GM21825 (cell line): ENCODE results near the gene RLBP1.
A peak's percentile ranks its signal among the peaks of the same experiment; 100 is the strongest.

ENCODE experiments used
- ATAC-seq: cut with Tn5 transposase; IDR thresholded peaks from one replicate; pipeline ENCODE4 v1.9.1; 2021; ENCODE audit warnings: mild to moderate bottlenecking, moderate library complexity; ENCODE audit not compliant: unreplicated experiment

RLBP1 gene

DNA sequence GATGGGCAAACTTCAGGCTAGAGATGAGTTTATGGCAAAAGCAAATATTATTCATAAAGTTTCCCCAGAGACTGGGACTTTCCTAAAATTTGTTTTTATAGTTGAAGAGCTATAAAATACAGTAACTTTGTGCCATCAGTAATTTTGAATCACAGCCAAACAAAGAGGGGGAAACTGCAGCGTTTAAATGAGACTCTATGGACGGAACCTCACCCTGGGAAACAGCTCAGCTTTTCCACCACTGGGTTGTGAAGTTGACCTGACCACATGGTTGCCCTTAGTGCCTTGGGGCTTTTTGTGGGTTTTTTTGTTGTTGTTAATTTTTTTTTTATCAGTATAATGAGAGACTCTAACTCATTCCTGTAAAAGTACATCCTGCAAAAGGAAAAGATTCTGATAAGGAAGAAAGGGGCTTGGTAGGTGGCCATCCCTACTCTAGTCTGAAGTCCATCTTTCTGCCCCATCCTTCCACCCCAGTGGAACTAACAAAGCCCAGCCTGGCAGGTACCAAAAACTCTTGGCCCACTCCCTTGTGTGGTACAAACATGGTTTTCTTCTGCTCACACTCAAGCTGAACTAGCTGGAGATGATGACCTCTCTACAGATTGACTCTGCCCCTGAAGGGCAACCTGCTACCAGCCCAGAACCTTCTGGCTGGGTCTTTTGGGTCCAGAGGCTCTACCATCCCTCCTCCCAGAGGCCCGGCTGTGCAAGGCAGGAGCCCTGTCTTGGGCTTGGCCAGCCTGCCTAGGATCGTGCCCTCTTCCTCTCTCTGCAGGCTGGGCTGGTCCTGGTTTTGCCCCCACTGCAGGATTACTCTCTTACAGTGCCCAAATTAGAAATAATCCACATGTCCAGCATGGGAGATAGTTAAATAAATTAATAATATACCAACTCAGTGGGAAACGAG lies 41.2 kb downstream of the RLBP1 start:
- no peak for ATAC-seq

DNA sequence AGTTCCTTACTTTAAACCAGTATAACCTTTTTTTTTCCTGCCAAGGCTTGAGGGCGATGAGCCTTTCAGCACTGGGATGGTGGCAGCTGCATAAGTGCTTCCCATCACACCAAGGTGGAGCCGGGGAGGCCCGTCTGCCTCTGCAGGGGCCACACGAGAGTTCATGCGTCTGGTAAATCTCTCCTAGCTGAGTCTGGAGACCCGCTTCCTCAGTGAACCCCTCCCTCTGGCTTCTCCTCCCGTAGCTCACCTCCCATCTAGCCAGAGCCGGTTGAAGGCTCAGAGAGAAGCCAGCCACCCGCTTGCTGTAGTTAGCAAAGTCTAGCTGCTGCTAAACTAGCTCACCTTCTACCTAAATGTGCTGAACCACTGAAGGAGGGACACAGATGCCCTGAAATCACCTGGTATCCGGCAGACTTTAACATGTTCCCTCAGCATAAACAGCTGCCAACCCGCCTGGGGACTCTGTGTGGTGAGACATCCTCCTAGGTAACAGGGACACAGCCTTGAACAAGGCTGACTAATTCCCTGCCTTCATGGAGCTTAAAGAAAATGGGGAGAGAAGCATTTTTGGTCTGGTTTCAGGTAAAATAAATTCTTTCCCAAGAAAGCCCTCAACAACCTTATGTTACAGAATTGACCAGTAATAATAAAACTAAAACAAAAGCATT lies 42.9 kb downstream of the RLBP1 start:
- no peak for ATAC-seq

DNA sequence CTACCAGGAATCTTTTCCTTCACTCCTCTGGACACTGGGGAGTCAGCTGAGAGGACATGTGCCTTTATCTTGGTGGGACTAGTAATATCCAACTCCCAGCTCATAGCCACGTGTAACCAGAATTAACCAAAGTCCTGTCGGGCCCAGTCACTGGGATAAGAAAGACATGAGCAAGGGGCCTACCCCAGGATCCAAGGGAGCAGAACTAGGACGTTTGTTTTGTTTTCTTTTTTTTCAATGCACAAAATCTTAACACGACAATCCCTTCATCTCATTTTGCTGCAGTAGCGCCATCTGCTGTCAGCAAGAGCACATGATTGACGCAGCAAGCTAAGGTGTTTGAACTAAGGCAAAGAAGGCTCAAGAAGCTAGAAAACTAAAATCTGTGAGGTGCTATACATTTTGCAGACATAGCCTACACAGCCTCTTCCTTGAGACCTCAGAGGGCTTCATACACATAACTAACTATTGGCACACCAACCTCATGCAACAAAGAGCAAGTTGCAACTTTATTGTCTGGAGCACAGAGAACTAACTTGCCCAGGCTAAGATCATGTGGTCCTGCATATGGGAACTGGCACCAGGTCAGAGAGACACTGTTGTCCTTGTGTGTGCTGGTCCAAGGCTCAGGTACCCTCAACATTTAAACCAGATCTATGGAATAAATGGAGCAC lies 43.6 kb downstream of the RLBP1 start:
- ATAC-seq, result no peak

DNA sequence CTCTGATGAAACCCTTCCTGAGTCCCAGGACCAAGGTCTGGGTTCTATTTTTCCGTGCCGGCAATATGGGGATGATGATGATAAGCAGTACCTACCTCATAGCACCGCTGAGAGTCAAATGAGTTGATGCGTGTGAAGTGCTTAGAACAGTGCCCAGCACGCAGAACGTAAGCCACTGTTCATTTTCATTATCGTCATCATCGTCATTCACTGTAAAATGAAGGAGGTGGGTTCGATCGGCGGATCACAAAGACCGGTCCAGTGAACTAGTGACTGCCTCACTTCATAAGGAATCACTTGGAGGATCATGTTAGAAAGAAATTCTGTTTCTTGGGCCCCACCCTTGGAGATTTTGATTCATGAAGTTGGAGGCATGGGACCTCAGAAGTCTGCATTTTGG lies 44.3 kb downstream of the RLBP1 start:
- ATAC-seq, result no peak

DNA sequence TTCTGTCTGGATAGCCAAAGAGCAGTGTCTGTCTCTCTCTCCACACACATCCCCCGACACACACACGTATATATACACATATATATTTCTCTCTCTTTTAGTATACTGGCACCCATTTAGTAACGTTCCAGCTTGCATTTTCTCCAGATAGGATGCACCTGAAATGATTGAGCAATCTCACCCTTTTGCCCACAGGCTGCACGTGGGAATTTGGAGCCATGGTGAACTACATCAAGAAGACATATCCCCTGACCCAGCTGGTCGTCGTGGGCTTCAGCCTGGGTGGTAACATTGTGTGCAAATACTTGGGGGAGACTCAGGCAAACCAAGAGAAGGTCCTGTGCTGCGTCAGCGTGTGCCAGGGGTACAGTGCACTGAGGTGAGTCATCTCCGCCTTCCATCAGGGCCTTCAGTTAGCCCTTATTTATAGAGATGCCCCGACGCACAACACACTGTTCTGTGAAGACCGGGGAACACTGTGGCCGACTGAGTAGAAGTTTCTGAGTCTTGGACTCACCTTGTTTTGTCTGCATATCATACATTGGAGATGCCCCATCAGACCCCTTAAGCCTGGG lies 45.7 kb downstream of the RLBP1 start:
- ATAC-seq, result no peak

DNA sequence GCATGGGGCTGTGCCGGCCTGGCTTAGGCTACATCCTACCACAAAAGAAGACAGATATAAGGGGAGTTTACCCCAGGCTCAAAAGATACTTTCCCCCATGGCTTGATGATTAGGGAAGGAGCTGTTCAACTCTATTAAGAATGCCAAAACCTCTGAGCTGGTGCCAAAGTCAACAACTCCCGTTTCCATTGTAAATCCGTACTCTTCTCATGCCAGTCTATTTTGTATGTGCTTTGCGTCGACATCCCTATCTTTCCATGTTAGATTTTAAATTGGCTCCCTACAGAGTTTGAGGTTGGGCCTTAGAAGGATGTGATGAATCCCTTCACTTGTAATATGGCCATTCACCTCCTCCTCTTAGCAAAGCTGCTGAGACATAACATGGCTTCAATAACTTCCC lies 46.9 kb downstream of the RLBP1 start:
- ATAC-seq, result no peak

DNA sequence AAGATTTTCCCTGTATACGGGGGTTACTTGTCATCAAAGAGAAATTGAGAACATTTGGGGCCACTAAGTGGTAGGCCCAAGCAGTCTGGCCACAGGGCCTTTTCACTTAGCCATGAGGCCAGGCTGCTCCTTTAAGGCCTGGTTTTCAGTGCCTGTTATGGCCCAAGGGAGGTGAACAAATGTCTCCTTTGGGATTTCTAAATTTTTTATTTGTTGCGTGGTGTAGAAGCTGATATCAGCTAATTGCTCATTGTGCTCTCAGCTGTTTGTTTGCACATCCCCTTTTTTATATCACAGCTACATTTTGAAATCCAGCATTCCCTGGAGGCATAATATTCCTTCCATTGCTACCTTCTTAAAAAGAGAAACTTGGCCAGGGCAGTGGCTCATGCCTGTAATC lies 48.5 kb downstream of the RLBP1 start:
- ATAC-seq, result no peak

DNA sequence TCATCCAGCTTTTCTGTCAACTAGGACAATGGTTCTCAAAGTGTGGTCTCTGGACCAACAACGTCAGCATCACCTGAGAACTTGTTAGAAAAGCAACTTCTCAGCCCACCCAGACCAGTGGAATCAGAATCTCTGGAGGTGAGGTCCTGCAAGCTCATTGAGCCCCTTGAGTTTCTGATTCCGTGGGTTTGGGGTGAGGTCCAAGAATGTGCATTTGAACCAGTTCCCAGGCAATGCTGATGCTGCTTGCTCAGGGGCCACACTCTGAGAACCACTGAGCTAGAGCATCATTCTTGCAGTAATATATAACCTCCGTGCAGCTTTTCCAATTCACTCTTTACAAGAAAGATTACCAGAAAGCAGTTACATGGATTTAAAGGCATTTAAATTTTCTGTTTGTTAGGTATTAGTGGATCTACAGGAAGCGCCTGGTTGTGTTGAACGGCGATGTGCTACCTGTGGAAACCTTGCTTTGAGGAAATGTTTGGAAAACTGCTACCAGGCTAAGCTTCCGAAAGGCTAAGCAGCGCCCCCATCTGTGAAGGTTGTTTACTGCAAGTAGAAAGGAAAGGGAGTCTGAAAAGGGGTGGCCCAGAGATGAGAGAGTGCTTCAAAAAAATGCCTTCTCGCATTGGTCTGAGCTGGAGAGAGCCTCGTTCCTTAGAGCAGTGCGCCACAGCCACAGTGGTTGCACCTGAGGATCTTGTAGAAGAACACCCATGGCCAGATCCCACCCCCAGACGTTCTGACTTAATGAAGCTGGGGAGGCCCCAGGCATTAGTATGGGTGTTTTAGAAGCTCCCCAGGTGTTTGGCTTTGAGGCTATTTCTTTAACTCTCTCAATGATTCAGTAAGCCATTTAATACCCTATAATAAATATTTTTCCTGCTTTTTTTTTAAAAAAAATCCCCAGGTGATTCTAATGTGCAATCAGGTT lies 50.0 kb downstream of the RLBP1 start:
- ATAC-seq, result no peak

DNA sequence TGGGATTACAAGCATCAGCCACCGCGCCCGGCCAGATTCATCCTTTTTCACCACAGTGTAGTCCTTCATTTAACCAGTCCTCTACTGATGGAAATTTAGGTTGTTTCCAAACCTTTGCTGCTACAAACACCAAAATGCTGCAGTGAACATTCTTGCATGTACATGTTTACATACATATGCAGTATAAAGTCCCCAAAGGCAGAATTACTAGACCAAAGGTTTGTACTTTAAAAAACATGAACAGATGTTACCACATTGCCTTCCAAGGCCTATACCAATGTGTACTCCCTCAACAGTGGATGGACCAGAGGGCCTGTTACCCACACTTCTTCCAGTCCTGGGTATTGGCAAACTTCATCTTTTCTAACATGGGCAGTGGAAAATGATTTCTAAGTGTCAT lies 51.0 kb downstream of the RLBP1 start:
- ATAC-seq, result no peak

DNA sequence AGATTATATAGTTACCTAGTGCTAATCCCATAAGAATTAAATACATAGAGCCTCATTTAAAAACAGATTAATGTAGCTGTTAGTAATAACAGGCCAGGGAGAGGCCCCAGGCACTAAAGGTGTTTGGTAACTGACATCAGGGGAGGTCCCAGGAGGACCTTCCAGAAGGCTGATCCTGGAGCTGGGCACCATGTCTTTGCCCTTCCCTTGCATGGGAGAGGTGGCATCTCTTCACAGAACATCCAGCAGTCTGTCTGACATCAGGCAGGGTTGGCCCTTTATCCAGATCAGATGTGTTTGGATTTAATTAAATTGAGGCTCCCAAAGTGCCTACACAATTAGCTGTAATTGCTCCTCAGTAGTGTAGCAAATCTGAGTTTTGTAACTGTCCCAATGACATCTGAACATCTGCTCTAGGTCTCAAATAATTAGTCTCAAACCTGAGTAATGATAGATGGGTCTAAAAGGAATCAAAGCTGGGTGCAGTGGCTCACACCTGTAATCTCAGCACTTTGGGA lies 53.0 kb downstream of the RLBP1 start:
- no peak for ATAC-seq

DNA sequence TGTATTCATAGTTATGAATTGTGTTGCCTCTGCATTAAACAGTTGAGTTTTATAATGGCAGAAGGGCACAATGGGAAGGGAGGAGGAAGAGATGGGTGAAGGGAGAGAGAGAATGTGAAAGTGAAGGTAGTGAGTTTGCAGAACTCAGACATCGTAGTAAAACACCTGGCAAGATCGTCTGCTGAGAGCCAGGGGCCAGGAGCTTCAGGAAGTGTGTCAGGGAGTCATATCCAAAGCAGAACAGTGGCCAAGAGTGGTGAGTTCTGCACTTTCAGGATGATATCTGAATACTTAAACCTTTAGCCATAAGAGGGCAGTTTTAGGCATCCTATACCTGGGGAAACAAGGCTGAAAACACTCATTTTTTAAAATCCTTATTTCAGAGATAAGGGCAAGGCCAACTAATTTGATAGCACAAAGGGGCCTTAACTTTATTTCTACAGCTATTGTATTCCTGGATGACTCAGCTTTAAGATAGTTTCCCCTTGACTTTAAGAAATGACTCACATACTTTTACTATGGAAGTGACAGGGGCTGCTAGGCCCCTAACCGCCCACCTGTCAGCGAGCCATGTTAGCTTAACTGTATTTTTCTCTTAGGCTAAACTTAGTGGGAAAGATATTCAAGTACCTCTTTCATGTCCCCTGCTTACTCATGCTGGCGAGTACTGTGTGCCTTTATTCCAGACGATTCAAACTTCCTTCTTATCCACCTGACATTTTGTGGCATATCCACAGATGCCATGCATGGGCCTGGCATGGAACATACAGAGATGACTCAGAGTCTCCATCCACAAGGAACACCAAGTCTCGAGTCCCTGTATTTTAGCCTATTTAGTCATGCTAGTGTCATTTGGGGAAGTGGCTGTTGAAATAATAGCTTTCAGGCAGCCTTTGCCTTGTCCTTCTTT lies 53.9 kb downstream of the RLBP1 start:
- peak; percentile 81 for ATAC-seq

DNA sequence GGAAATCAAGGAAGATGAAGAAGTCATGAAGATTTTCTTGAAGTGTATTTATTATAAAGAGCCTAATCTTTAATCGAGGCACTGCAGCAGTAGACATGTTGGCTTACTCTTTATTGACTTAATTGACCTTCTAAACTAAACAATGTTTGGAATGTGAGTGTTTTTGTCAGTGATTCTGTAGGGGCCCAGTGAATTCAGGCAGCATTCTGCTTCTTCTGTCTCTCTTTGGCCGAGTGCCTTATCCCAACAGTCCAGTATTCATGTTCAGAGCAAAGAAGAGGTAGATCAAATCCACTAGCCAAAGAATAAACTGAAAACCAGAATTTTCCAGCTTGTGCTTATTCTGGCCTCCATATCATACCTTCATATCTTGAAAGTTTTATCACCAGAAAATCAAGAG lies 55.7 kb downstream of the RLBP1 start:
- no peak for ATAC-seq

DNA sequence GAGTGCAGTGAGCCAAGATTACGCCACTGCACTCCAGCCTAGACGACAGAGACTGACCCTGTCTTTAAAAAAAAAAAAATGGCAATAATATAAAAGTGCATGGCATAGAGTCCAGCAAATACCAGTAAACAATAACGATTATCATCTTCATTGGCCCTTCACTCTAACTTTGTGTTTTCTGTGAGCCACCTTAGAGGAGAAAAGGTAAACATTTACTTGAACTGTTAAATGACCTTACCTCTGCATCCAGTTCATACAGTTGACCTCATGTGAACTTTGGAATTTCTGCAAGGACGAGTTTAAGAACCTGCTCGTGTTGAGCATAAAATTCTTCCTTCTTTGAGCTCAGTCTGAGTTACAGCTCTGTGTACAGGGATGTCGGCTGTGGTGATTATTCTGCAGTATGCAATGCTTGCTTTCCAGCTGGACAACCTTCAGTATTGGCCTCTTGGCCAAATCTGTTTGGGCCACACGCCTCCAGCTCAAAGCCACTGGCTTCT lies 56.6 kb downstream of the RLBP1 start:
- ATAC-seq, result no peak

DNA sequence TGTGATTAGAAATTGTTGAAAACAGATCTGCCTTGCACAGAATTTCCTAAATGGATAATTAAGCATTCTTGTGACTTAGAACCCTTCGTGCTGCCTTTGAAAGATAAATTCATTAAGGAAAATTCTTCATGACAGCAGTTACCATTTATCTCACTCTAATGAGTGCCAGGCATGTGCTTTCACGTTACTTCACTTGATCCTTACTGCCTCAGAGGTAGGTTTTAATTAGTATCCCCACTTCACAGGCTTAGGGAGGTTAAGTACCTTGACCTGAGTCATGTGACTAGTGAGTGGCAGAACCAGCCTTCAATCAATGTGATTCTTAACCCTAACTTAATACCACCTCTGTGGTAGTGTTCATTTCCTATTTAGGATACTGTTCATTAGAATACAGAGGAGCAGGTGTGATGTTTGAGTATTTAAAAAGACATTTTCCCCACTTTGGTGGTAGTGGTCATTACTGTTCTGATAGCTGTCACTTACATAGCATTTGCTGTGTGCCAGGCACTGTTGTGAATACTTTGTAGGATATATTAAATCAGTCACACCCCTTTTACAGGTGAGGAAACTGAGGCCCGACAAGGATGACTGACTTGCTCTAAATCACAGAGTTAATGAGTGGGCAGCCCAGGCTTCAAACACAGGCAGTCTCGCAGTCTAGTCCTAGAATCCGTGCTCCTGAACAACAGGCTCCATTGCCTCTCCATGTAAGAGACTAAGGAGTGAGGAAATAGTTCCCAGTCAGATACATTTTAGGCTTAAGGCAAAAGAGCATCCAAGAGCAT lies 57.9 kb downstream of the RLBP1 start:
- no peak for ATAC-seq

DNA sequence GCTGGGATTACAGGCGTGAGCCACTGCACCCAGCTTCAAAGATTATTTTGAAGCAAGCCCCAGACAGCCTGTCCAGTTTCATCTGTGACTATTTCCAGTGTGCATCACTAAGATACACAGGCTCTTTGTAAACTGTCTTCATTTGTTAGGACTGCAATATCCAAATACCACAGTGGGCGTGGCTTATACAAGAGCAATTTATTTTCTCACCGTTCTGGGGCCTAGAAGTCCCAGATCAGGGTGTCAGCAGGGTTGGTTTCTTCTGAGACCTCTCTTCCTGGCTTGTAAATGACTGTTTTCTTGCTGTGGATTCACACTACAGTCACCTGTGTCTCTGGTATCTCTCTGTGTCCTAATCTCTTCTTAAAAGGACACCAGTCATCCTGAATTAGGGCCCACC lies 59.7 kb downstream of the RLBP1 start:
- ATAC-seq, result no peak
